ENCODE results near the gene RET.

Gene RET

DNA sequence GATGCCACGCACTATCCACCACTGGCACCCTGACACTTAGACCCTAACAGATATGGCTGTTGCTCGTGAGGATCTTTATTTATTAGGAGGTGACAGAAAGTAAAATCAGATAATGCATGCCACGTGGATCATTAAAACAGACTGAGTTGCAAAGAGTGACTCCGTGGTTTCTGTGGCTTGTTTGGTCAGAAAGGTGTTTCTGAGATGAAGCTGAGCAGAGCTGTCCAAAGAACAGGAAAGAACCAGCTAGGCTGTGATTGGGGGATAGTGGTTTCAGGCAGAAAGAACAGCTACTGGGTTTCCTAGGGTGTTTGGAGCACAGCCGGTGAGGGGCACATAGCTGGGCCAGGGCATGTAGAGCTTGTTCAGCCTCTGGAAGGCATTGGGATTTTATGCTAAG, 95.8 kb downstream of the RET start:
- no peak for DNase-seq (ENCODE audit: low read depth)

- no peak for DNase-seq (ENCODE audit: low read depth)
Measured at GRCh38 chr10:43173120-43173519, 96.3 kb downstream of the RET start.

DNA sequence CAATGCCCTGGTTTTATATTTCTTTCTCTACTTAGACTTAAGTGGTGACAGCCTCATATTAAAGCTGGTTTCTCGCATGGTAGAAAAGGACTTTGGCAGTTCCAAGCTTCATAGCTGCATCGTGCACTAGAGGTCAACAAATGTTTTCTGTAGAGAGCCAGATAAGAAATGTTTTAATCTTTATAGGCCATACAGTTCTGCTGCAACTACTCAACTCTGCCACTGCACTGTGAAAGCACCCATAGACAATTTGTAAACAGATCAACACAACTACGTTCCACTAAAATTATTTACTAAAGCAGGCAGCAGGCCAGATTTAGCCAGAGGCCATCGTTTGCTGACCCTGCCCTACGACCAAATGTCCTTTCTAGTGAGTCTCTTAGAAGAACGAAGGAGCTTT, 98.1 kb downstream of the RET start:
- no peak for DNase-seq (ENCODE audit: low read depth)

DNA sequence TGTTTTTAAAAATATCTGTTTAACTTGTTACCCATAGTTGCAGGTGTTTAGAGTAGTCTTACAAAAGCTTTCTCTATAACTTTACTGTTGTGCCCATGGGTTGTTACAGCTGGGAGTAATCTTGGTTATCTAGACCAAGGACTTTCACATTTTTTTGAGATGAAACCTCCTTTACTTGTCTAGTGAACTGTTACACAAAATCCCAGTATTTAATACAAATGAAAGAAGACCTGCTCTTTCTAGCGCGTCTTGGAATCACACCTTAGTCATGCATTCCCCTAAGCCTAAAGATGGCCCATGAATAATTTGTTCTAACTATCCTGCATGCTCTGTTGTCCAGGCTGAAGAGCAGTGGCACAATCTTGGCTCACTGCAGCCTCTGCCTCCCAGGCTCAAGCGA, 99.4 kb downstream of the RET start:
- DNase-seq (ENCODE audit: low read depth) = no peak

DNA sequence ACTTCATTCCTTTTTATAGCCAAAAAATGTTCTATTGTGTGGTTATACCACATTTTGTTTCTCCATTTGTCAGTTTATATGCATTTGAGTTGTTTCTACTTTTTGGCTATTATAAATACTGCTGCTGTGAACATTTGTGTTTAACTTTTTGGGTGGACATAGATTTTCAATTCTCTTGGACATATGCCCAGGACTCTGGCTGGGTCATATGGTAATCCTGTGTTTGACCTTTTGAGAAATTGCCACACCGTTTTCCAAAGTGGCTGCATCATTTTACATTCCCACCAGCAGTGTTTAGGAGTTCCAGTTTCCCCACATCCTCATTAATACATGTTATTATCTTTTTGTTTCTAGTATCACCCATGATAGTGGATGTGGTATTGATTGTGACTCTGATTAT, 100.7 kb downstream of the RET start:
- DNase-seq (ENCODE audit: low read depth) = no peak

All from stromal cell of bone marrow (primary cell).